GM19328 (cell line): ENCODE data around the gene SEMA3A.
"Not testable (repeated sequence)": the region's sequence is repeated elsewhere in the genome, so short reads cannot be mapped to it uniquely, and the experiment has no call there.

ENCODE experiments used
- ATAC-seq: cut with Tn5 transposase; IDR thresholded peaks from one replicate; pipeline ENCODE4 v1.9.1; 2021; ENCODE audit warnings: mild to moderate bottlenecking, moderate library complexity; ENCODE audit not compliant: unreplicated experiment

SEMA3A gene

GRCh38 chr7:84070770-84071169, 123.8 kb downstream of the SEMA3A start:
- no peak for ATAC-seq

- no peak for ATAC-seq
These were observed 124.5 kb downstream of the SEMA3A start for GRCh38 chr7:84069999-84070500.

DNA sequence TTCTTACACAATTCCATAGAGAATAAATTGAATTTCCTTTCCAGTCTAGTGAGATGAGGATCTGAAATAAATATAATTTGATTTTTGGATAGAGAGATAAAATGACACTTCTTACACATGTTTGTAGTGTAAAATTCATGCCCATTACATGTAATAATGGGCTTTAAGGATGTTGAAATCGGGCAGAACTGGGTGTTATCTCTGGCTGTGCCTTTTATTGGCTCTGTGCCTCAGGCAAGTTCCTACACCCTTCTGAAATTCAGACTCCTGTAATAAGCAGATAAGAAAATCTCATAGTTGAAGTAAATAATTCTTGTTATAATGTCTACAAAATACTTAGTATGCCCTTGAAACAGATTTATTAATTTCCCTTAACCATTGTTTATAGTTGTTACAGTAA, 125.6 kb downstream of the SEMA3A start:
- no peak for ATAC-seq

DNA sequence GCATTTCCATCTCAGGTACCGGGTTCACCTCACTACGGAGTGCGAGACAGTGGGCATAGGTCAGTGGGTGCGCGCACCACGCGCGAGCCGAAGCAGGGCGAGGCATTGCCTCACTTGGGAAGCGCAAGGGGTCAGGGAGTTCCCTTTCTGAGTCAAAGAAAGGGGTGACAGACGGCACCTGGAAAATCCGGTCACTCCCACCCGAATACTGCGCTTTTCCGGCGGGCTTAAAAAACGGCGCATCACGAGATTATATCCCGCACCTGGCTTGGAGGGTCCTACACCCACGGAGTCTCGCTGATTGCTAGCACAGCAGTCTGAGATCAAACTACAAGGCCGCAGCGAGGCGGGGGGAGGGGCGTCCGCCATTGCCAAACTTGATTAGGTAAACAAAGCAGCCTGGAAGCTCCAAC, 132.1 kb downstream of the SEMA3A start:
- not testable (repeated sequence) for ATAC-seq

DNA sequence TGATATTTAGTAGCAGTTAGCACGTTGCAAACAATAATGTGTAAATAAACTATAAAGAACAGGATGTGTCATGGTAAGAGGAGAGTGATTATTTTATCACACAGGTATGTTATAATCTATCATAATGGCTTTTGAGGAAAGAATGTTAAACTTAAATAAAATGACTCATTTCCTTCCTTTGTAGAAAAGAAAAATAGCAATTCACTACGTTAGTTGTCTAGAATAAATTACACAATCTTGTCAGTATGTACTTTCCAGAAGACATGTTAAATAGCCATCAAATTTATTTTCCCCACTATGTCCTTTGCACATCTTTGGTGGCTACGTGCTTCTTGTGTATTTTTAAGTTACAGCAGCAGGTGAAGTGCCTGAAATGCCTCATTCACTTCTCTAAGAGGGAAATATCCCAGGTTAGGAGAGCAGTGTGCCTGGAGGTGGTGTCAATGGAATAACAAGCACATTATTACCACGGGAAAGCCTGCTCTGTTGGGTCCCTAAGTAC, 133.8 kb downstream of the SEMA3A start:
- no peak for ATAC-seq

DNA sequence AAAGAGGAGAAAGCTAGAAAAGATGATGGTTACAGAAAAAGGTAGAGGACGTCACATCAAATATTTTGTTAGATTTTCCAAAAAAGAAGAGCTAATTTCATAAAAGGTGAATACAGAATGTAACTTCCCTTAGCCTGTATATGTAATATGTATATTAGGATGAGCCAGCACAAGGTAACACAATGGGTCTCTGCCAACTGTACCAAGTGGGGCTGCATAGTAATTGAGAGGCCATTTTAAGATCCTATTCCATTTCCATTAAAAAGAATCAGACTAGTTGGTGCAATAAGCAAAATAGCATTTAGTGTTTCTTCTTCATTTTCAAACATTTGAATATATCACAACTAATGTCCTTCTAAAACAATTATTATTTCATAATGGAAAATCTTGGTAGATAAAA, 134.6 kb downstream of the SEMA3A start:
- ATAC-seq, result no peak

DNA sequence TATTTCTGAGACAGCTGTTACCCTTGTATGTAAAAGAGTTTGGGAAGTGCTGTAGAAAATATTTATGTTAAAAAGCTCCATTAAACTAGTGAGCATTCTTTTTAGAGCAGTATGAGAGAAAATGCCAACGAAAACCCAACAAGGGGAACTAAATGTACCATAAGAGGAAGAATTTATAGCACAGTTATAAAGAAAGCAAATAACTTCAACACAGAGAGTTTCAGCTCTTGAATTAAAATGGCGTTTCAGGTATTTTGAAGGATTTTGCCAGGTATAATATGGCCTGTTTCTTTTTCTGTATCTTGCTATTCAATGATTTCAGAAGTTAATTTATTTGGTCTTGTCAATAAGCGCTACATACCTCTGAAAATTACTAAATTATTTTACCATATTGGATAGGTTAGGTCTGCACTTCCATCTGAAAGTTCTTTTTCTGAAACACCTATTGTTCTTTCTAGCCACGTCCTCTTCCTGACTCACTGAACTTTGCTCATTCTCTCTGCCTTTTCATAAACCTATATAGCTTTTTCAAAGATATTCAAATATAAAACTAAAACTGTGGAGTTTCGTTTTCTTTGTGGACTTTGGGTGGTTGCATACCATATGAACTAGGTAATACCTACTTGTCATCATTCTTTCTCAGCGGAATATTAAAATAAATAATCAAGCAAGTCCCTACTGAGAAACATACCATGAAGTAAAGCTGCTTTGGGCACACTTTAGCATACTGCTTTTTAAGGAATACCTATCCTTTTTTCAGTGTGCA, 136.1 kb downstream of the SEMA3A start:
- ATAC-seq, result no peak

DNA sequence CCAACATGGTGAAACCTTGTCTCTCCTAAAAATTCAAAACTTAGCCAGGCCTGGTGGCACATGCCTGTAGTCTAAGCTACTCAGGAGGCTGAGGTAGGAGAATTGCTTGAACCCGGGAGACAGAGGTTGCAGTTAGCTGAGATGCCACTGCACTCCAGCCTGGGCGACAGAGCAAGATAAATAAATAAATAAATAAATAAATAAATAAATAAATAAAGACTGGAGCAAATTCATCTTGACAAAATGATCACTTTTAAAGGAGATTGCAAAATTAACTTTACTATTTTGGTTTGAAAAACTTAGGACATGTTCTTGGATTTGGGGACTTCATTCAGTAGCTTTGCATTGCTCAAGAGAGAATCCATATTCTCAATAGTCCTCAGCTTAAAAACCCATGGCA, 137.0 kb downstream of the SEMA3A start:
- ATAC-seq, result no peak

DNA sequence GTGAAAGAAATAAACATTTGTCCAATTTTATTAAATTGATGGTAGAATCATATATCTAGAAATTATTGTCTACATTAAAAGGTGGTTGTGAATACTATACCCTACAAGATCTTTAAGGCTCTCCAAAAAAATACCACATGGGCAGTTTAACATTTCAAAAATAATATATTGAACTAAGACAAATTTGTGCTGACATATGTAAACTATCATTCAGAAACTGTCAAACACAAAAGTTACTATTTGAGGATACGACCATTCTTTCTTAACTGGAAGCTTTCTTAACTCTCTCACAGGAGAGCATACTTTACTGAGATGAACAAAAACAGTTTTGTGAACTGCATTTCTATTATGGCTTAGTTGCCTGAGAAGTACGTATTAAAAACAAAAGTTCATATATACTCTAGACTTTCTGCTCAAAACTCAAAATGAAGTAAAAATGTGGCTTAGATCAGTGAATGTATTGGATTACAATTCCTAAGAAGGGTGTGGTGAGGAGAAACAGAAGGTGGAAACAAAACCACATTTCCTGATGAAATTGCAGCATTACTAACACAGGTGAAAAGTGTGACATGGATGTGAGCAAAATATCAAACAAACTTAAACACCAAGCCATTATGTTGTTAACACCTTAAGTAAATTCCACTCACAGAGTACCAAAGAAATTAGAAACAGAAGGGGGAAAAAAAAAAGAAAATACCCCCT, 138.5 kb downstream of the SEMA3A start:
- no peak for ATAC-seq

GRCh38 chr7:84055199-84055598, 139.4 kb downstream of the SEMA3A start:
- not testable (repeated sequence) for ATAC-seq

- no peak for ATAC-seq
These were observed 145.3 kb downstream of the SEMA3A start for GRCh38 chr7:84049071-84049836.

DNA sequence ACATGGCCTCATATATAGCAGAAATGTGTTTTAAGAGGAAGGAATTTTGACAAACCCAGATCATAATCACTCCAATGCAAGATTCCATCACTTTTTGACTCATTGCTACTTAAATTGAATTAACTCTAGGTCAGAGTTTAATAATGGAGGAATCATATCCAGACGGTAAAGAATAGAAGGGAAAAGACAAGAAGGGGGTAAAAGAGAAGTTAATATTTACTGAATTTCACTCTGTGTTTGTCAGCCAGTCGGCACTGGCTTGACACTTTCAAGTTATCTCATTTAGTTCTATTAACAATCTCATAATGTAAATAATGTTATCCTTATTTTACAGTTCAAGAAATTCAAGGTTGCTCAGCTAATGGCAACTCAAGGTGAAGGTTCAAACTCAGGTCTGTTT, 147.5 kb downstream of the SEMA3A start:
- ATAC-seq, result no peak

- ATAC-seq, result no peak
These were observed 149.8 kb downstream of the SEMA3A start for GRCh38 chr7:84044834-84045233.

DNA sequence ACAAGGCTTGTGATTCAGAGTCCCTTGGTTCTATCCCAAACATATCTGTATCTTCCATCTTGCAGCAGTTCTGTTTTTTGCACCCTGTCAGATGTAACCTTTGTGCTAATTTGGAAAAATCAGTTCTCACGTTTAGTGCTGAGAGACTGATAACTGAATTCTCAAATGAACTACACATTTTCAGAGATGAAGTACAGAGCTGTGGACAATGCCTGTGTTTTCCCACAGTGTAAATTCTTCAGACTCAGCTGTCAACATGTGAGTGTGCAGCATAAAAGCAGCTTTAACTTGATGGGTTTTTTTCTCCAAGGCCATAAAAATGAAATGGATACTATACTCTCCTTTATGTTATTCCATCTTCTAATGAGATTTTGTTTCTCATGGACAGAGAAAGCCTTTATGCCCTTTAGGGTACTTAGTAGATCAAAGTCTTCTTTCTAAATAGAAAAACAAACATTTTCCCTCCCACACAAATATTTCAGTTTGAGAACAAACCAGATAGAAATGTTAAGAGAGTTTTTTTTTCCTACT, 150.9 kb downstream of the SEMA3A start:
- ATAC-seq, result no peak

- ATAC-seq, result no peak
These were observed 152.5 kb downstream of the SEMA3A start for GRCh38 chr7:84042110-84042539.

DNA sequence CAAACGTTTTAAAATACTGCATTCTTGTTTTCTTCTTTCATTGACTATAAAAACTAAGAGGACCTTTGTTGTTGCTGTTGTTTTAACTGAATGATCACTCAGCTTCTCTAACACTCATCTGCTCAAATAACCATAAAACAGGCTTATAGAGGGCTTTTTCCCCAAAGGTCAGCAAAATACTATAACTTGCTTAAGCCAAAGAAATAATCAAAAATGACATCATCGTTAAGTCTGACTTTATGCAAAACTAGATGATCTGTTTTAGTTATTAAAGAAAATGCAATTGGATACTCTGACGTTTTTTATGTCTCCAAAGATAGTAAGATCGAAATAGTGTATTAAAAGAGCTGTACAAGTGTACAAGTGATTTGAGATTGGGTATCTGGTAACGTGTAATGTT, 152.9 kb downstream of the SEMA3A start:
- no peak for ATAC-seq

GRCh38 chr7:84040355-84040754, 154.2 kb downstream of the SEMA3A start:
- no peak for ATAC-seq

DNA sequence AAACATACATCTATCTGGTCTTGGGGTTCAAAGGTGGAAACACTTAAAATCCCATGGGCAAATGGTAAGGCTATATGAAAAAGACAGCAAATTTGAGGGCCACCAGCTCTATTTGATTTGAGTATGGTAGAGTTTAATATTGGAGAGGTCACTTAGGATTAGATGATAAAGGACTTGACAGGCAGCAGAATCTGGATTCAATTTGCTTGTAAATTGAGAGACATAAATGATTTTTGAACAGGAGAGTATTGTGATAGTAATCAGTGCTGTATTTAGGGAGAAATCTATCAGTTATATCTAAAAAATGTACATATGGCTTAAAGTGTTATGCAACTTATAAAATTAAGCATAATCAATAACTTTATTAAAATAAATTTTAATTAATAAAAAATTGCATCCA, 155.2 kb downstream of the SEMA3A start:
- no peak for ATAC-seq

DNA sequence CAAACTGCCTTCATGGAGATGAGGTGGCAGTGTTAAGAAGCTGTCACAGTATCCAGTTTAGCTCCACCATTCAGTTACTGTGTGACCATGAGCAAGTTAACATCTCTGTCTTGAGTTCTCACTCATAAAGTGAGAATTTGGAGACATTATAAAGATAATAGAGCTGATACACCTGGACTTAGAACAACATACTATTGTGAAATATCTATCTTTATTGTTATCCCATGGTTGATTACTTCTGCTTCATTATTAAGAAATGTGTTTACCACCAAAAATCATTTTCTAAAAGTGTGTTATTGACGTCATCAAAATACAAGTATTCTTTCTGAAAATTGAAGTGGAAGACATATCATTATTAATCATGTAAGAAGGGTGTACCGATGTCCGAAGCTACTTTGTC, 166.9 kb downstream of the SEMA3A start:
- no peak for ATAC-seq

GRCh38 chr7:84025332-84025927, 169.2 kb downstream of the SEMA3A start:
- no peak for ATAC-seq
